Measurements from ENCODE around the gene CCDC61.

DNA sequence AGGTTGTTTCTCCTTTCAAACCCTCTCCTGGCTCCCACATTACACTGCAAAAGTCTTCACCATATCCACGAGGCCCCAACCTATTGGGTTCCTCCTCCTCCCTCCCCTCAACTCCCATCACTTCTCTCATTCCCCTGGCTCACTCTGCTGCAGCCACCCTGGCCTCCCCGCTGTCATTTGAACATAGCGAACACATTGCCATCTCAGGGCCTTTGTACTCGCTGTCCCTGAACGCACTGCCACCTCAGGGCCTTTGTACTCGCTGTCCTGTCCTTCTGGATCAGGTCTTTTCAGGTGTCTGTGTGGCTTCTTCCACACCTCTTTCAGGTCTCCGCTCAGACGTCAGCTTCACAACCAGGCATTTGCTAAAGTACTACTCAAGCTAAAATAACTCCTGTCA lies 1.7 kb downstream of the CCDC61 start:
- TF ChIP-seq TOX (CRISPR knock-in tag; IDR thresholded peaks at IDR 0.05; ENCODE audit: borderline replicate concordance) = no peak
- no peak for TF ChIP-seq ZFP3 (CRISPR knock-in tag; IDR thresholded peaks at IDR 0.05)
- TF ChIP-seq ESRRG (CRISPR knock-in tag; IDR thresholded peaks at IDR 0.05) = no peak
- TF ChIP-seq ISL1 (CRISPR knock-in tag; IDR thresholded peaks at IDR 0.05) = no peak
- TF ChIP-seq, protein P1, sequence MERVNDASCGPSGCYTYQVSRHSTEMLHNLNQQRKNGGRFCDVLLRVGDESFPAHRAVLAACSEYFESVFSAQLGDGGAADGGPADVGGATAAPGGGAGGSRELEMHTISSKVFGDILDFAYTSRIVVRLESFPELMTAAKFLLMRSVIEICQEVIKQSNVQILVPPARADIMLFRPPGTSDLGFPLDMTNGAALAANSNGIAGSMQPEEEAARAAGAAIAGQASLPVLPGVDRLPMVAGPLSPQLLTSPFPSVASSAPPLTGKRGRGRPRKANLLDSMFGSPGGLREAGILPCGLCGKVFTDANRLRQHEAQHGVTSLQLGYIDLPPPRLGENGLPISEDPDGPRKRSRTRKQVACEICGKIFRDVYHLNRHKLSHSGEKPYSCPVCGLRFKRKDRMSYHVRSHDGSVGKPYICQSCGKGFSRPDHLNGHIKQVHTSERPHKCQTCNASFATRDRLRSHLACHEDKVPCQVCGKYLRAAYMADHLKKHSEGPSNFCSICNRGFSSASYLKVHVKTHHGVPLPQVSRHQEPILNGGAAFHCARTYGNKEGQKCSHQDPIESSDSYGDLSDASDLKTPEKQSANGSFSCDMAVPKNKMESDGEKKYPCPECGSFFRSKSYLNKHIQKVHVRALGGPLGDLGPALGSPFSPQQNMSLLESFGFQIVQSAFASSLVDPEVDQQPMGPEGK (CRISPR knock-in tag; IDR thresholded peaks at IDR 0.05; ENCODE audit: borderline replicate concordance) = no peak
- TF ChIP-seq TCF4 (CRISPR knock-in tag; IDR thresholded peaks at IDR 0.05; ENCODE audit: borderline replicate concordance) = no peak
